ENCODE results near the gene KCNG2.

DNA sequence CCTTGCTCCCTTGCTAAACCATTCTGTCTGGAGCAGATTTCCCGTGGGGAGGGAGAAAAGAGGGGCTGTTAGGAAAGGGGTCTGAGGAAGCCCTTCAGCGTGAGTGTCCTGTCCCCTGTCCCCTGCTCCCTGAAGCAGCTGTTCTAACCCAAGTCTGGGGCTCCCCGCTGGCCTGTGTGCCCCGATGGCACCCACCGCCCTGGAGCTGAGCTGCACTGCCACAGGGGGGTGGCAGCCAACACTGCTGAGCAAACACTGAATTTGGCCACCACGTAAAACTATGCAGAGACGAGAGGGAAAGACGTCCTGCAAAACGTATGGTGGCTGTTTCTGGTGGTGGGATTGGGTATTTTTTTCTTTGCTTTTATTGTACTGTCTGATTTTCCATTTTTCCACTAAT lies 17.9 kb downstream of the KCNG2 start:
- TF ChIP-seq ATF3 (IDR thresholded peaks at IDR 0.05; ENCODE audit: insufficient read depth, low read depth, low read length) (no peak), ASH2L (IDR thresholded peaks at IDR 0.05; ENCODE audit: low read length) (no peak), CTCF (IDR thresholded peaks at IDR 0.05; ENCODE audit: control extremely low read depth in 1 of 3, insufficient read depth in 1 of 3, low read depth in 1 of 3, low read length in 3 of 3) (no peak), MAFK (IDR thresholded peaks at IDR 0.05; ENCODE audit: low read depth, low read length) (no peak), SUZ12 (IDR thresholded peaks at IDR 0.05; ENCODE audit: low read length) (no peak), GABPA (IDR thresholded peaks at IDR 0.05; ENCODE audit: borderline replicate concordance, insufficient read depth, low read length) (no peak), POLR2AphosphoS5 (IDR thresholded peaks at IDR 0.05; ENCODE audit: low read depth, low read length) (no peak)

Data from H1 (cell line).